ENCODE data around the gene SLC12A5.

SLC12A5 gene

DNA sequence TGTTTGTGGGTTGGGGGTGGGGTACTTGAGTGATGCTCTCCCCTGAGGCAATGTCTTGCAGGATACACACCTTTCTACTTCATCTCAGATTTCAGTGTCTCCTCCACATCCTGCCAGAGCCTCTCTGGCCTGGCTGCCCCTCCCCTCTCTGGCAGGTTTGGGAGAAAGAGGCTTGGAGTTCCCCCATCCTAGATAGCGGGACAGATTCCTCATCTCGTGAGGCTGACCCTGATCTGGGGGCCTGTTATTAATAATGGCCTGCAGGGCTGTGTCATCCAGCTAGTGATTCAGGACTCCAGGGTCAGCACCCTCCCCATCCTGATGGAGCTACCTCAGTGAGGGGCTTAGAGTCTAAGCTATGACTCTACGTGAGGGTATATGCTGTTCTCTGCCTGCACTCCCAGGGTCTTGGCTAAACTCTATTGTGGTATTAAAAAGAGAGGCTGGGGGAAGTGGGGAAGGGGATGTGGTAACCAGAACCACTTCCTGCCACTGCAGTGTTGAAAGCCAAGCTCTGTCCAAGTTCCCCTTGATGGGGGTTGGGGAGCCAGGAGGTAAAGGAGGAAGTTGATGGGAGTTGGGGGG, 24.0 kb upstream of the SLC12A5 start:
- DNase-seq (ENCODE audit: extremely low spot score, insufficient read length, low read depth) (no peak), FAIRE-seq (peak; percentile 63)

- no peak for DNase-seq (ENCODE audit: extremely low spot score, insufficient read length, low read depth)
- FAIRE-seq = no peak
These were observed 22.9 kb upstream of the SLC12A5 start for GRCh38 chr20:46006022-46006705.

GRCh38 chr20:46006964-46007363, 22.1 kb upstream of the SLC12A5 start:
- DNase-seq (ENCODE audit: extremely low spot score, insufficient read length, low read depth) (no peak), FAIRE-seq (no peak)

- FAIRE-seq (no peak), DNase-seq (ENCODE audit: extremely low spot score, insufficient read length, low read depth) (no peak)
These were observed 21.3 kb upstream of the SLC12A5 start for GRCh38 chr20:46007671-46008070.

- FAIRE-seq (no peak), DNase-seq (ENCODE audit: extremely low spot score, insufficient read length, low read depth) (no peak)
These were observed 19.2 kb upstream of the SLC12A5 start for GRCh38 chr20:46009816-46010215.

GRCh38 chr20:46010491-46011391, 18.3 kb upstream of the SLC12A5 start:
- FAIRE-seq (no peak), DNase-seq (ENCODE audit: extremely low spot score, insufficient read length, low read depth) (no peak)

- no peak for FAIRE-seq
- no peak for DNase-seq (ENCODE audit: extremely low spot score, insufficient read length, low read depth)
These were observed 17.2 kb upstream of the SLC12A5 start for GRCh38 chr20:46011631-46012482.

- DNase-seq (ENCODE audit: extremely low spot score, insufficient read length, low read depth) = no peak
- no peak for FAIRE-seq
These were observed 16.1 kb upstream of the SLC12A5 start for GRCh38 chr20:46012921-46013320.

GRCh38 chr20:46013322-46013828, 15.6 kb upstream of the SLC12A5 start:
- no peak for DNase-seq (ENCODE audit: extremely low spot score, insufficient read length, low read depth)
- no peak for FAIRE-seq

GRCh38 chr20:46013829-46014516, 15.0 kb upstream of the SLC12A5 start:
- DNase-seq (ENCODE audit: extremely low spot score, insufficient read length, low read depth) = peak; percentile 61
- FAIRE-seq = peak; percentile 15

- FAIRE-seq = no peak
- no peak for DNase-seq (ENCODE audit: extremely low spot score, insufficient read length, low read depth)
These were observed 14.3 kb upstream of the SLC12A5 start for GRCh38 chr20:46014517-46015396.

- DNase-seq (ENCODE audit: extremely low spot score, insufficient read length, low read depth) = no peak
- no peak for FAIRE-seq
These were observed 11.7 kb upstream of the SLC12A5 start for GRCh38 chr20:46017272-46017671.

GRCh38 chr20:46018112-46018511, 10.9 kb upstream of the SLC12A5 start:
- DNase-seq (ENCODE audit: extremely low spot score, insufficient read length, low read depth) (no peak), FAIRE-seq (no peak)

GRCh38 chr20:46018611-46019010, 10.4 kb upstream of the SLC12A5 start:
- FAIRE-seq = no peak

GRCh38 chr20:46020555-46020954, 8.5 kb upstream of the SLC12A5 start:
- no peak for FAIRE-seq
- DNase-seq (ENCODE audit: extremely low spot score, insufficient read length, low read depth) = no peak

More at GRCh38 chr20:46018611-46019010, 10.4 kb upstream of the SLC12A5 start:
- DNase-seq (ENCODE audit: extremely low spot score, insufficient read length, low read depth) = no peak

- FAIRE-seq = no peak
- DNase-seq (ENCODE audit: extremely low spot score, insufficient read length, low read depth) = no peak
These were observed 7.4 kb upstream of the SLC12A5 start for GRCh38 chr20:46021361-46022359.
